KOPT-K1 (cell line): ENCODE results near the gene PKLR.

ENCODE experiments used
- H3K27ac ChIP-seq: fragments of 200-600 bp; sonication (generic); 2 replicates; pipeline ENCODE4 v1.5.1; 2016; ENCODE audit warnings: antibody characterized with exemption, mild to moderate bottlenecking, low read depth, low read length; ENCODE audit not compliant: poor library complexity, severe bottlenecking
- H3K36me3 ChIP-seq: fragments of 200-600 bp; sonication (generic); 2 replicates; pipeline ENCODE4 v1.5.1; 2017; ENCODE audit warnings: antibody characterized with exemption, mild to moderate bottlenecking, low read length, moderate library complexity; ENCODE audit not compliant: insufficient read depth
- H3K9me3 ChIP-seq: fragments of 200-600 bp; sonication (generic); 2 replicates; pipeline ENCODE4 v1.5.1; 2017; ENCODE audit warnings: antibody characterized with exemption, low read length, mild to moderate bottlenecking; ENCODE audit not compliant: insufficient read depth, poor library complexity, severe bottlenecking

The PKLR gene

DNA sequence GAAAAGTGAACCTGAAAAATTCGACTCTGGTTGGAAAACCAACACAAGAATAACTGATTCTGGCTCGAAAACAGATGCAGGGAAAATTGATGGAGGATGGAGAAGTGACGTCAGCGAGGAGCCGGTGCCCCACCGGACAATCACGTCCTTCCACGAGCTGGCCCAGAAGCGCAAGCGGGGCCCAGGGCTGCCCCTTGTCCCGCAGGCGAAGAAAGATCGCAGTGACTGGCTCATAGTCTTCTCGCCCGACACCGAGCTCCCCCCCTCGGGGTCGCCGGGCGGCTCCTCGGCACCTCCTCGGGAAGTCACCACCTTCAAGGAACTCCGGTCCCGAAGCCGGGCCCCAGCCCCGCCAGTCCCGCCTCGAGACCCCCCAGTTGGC, 21.3 kb upstream of the PKLR start:
- H3K36me3 ChIP-seq, result peaks cover 52% of the 10 kb centered on the region
- peak overlapping the region; percentile 92 for H3K27ac ChIP-seq
- no peaks in the 10 kb centered on the region for H3K9me3 ChIP-seq

DNA sequence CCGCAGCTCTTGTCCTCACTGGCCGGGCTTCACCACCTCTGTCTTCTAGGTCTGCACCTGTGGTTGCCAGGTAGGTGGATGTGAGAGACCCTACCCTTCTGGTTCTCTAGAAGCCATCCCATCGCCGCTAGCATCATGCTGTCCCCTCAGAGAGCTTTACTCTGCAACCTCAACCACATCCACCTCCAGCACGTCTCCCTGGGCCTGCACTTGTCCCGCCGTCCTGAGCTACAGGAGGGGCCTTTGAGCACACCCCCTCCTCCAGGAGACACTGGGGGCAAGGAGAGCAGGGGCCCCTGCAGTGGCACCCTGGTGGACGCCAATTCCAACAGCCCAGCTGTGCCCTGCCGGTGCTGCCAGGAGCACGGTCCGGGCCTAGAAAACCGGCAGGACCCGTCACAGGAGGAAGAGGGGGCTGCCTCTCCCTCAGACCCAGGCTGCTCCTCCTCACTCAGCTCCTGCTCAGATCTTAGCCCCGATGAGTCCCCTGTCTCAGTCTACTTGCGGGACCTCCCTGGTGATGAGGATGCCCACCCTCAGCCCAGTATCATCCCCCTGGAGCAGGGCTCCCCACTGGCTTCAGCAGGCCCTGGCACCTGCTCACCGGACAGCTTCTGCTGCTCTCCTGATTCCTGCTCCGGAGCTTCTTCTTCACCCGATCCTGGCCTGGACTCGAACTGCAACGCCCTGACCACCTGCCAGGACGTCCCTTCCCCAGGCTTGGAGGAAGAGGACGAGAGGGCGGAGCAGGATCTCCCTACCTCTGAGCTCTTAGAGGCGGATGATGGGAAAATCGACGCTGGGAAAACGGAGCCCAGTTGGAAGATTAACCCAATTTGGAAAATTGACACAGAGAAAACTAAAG, 20.6 kb upstream of the PKLR start:
- Histone ChIP-seq H3K36me3 (peaks cover 52% of the 10 kb centered on the region), H3K9me3 (no peaks in the 10 kb centered on the region), H3K27ac (no peak overlapping the region)

DNA sequence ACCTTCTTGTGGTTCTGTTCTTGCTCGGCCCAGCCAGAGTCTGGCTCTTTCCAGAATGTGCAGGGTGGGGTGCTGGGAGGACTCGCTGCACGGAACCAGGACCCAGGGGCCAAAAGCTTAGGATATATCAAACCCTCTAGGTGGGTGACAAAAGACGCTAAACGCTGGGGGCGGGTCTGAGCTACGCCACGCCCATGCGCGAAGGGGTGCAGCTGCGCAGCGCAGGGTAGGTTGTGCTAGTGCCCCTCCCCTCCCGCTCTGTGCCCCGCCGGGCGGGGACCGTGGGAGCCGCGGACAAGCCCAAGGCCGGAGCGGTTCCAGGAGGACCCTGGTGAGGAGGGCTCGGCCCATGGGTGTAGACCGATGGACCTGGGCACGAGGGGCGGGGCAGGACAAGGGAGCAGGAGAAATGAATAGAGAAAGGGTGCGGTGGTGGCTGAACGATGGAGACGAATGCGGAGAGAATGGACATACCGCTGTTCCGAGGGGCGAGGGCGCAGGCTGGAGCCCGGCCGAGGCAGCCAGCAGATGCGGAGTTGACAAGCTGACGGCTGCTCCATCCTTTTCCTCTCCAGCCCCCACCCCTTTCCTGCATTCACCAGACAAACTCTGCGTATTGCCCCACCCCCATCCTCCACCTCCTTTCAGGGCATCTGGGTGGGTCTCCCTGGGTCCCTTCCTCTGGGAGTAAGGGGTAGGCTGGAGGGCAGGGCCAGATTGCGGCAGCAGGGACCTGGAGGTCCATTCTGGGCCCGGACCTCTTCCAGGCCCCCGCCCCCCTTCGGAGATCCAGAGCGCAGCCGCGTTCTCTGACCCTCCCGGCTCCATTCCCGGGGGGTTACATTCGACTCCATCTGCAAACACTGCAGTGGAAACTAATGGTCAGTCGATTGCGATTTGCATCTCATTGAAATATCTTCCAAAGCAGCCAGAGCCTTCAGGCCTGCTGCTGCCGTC, 19.7 kb upstream of the PKLR start, which contains the start of gene RUSC1:
Gene RUSC1, plus strand, starts transcription at position 234 of the 957 bp plus-strand sequence. CDS start 880 bp downstream, outside the sequence.
- Histone ChIP-seq H3K27ac (no peak within 1 kb of the TSS), H3K36me3 (peaks cover 53% of the 10 kb centered on the region), H3K9me3 (no peaks in the 10 kb centered on the region)

- no peak overlapping the region for H3K27ac ChIP-seq
These were observed 19.0 kb upstream of the PKLR start for GRCh38 chr1:155320252-155320651.

GRCh38 chr1:155319536-155319935, 18.3 kb upstream of the PKLR start:
- peaks cover 63% of the 10 kb centered on the region for H3K36me3 ChIP-seq
- no peak overlapping the region for H3K27ac ChIP-seq
- H3K9me3 ChIP-seq, result no peaks in the 10 kb centered on the region

More at GRCh38 chr1:155320252-155320651, 19.0 kb upstream of the PKLR start:
- no peaks in the 10 kb centered on the region for H3K9me3 ChIP-seq
- peaks cover 56% of the 10 kb centered on the region for H3K36me3 ChIP-seq

GRCh38 chr1:155318082-155318481, 16.8 kb upstream of the PKLR start:
- no peaks in the 10 kb centered on the region for H3K9me3 ChIP-seq
- no peak overlapping the region for H3K27ac ChIP-seq
- peaks cover 78% of the 10 kb centered on the region for H3K36me3 ChIP-seq

DNA sequence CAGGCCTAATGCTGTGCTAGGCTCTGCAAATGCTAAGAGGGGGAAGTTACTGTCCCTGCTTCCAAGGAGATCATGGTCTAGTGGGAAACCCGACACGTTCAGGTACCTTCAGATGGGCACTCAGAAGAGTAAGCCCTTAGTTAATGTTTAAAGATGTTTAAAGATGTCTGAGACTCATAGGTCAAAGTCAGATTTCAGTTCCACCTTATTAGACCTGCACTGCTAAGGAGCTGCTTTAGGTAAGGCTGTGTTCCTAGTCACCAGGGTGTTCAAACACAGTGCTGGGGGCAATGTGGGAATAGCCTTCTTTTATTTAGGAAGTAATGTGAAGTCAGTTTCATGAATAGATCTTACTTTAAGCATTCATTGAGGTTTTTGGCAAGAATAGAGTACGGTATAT, 15.7 kb upstream of the PKLR start:
- H3K9me3 ChIP-seq, result no peaks in the 10 kb centered on the region
- peaks cover 90% of the 10 kb centered on the region for H3K36me3 ChIP-seq
- H3K27ac ChIP-seq, result no peak overlapping the region

GRCh38 chr1:155313261-155313660, 12.0 kb upstream of the PKLR start:
- H3K36me3 ChIP-seq, result peaks cover 76% of the 10 kb centered on the region

DNA sequence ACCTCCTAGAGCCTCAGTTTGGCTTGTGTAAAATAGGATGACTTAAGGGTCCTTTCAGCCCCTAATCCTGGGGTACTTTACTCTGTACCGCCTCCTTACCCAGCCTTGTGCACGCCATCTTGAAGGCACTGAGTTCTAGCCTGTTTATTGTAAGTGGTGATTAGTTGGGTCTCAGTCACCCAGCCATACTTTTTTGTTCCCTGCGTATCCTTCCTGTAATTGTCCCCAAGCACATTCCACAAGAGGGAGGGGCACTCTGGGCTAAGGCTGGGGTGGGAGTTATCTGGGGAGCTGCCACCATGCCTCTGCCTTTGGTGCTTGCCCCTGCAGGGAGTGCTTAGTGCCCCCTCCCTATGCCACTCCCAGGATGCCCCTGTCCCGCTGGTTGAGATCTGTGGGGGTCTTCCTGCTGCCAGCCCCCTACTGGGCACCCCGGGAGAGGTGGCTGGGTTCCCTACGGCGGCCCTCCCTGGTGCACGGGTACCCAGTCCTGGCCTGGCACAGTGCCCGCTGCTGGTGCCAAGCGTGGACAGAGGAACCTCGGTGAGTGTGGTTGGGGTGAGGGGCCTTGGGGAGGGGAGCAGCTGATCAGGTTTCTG, 8.3 kb upstream of the PKLR start:
- Histone ChIP-seq H3K27ac (peak overlapping the region; percentile 96), H3K36me3 (peaks cover 43% of the 10 kb centered on the region), H3K9me3 (no peaks in the 10 kb centered on the region)

More at GRCh38 chr1:155313261-155313660, 12.0 kb upstream of the PKLR start:
- H3K27ac ChIP-seq, result no peak overlapping the region
- H3K9me3 ChIP-seq, result no peaks in the 10 kb centered on the region

GRCh38 chr1:155308493-155309422, 7.5 kb upstream of the PKLR start, which contains the start of gene FDPS:
Gene FDPS (plus strand): TSS chr1:155308866. CDS start chr1:155309790, 924 bp downstream.
- Histone ChIP-seq H3K36me3 (peaks cover 35% of the 10 kb centered on the region), H3K9me3 (no peaks in the 10 kb centered on the region), H3K27ac (peak within 1 kb of the TSS; percentile 96)

DNA sequence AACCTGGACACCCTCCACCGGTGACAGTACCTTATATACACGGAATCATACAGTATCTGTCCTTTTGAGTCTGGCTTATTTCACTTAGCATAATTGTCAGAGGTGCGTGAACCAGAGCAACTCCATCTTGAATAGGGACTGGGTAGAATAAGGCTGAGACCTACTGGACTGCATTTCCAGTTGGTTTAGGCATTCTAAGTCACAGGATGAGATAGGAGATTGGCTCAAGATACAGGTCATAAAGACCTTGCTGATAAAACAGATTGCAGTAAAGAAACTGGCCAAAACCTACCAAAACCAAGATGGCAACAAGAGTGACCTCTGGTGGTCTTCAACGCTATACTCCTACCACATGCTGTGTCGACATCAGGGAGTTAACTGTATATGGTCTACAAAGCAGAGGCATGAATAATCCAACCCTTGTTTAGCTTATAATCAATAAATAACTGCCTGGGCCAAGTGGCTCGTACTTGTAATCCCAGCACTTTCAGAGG, 6.1 kb upstream of the PKLR start:
- H3K9me3 ChIP-seq, result no peaks in the 10 kb centered on the region
- peaks cover 20% of the 10 kb centered on the region for H3K36me3 ChIP-seq
- H3K27ac ChIP-seq, result peak overlapping the region; percentile 96

GRCh38 chr1:155305881-155306391, 4.7 kb upstream of the PKLR start:
- Histone ChIP-seq H3K36me3 (peaks cover 8% of the 10 kb centered on the region), H3K27ac (peak overlapping the region; percentile 16), H3K9me3 (no peaks in the 10 kb centered on the region)

DNA sequence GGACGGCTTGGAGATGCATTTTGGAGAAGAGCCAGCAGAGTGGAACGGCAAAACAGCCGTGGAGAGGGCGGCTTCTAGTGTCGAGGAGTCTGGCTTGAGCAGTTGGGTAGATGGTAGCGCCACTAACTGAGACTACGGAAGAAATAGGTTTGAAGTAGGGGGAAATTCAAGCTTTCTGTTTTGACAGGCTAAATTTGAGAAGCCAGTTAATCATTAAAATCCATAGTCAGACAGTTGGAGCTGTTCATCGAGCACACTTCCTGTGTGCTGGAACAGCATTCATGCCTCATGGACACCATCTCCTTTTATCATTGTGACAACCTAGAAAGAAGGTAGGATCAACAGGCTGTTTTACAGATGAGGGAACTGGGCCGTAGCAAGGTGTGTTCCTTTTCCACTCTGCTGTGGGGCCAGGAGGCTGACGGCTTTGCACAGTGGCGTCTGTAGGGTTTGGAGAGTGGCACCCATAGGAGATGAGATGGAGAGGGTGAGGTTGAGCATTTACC, 3.4 kb upstream of the PKLR start:
- H3K27ac ChIP-seq, result no peak overlapping the region
- H3K36me3 ChIP-seq, result no peaks in the 10 kb centered on the region
- H3K9me3 ChIP-seq, result no peaks in the 10 kb centered on the region
